HCT116 (cell line): ENCODE results near the gene SHISAL1.

Source experiments
- CEBPB ChIP-seq: IDR thresholded peaks from 2 replicates; pipeline ENCODE4 v1.6.1; 2012; ENCODE audit warnings: low read depth
- CTCF ChIP-seq, 3 experiments: fragments of 200-600 bp in 1 of 3; sonication (generic) in 1 of 3; IDR thresholded peaks in 2 of 3; conservative IDR thresholded peaks in 1 of 3; 2 replicates each; pipeline ENCODE4 v1.5.1; 2012 to 2017; ENCODE audit warnings: low read depth in 2 of 3, low read length in 2 of 3, antibody characterized with exemption in 1 of 3, borderline replicate concordance in 1 of 3, control low read depth in 1 of 3, mild to moderate bottlenecking in 1 of 3, mixed read lengths in 1 of 3, mixed run types in 1 of 3, moderate library complexity in 1 of 3; ENCODE audit not compliant: insufficient read depth in 1 of 3
- MAX ChIP-seq: IDR thresholded peaks from 2 replicates; pipeline ENCODE4 v1.6.1; 2012
- POLR2A ChIP-seq: IDR thresholded peaks from 2 replicates; pipeline ENCODE4 v1.7.0; 2011; ENCODE audit warnings: borderline replicate concordance; ENCODE audit not compliant: insufficient read depth, insufficient read length; ENCODE audit errors: extremely low read depth
- SRF ChIP-seq: IDR thresholded peaks from 2 replicates; pipeline ENCODE4 v1.6.1; 2012; ENCODE audit warnings: low read depth
- YY1 ChIP-seq: IDR thresholded peaks from 2 replicates; pipeline ENCODE4 v1.6.1; 2011; ENCODE audit warnings: low read length, low read depth, moderate library complexity, mild to moderate bottlenecking; ENCODE audit not compliant: insufficient replicate concordance; ENCODE audit errors: extremely low read depth
- ZNF274 ChIP-seq: fragments of 200-500 bp; sonication (Bioruptor generic); IDR thresholded peaks from 2 replicates; pipeline ENCODE4 v1.6.1; 2014; ENCODE audit warnings: mild to moderate bottlenecking, low read depth, low read length, inconsistent platforms

- no peak for TF ChIP-seq SRF
- TF ChIP-seq MAX = no peak
- no peak for TF ChIP-seq ZNF274
- TF ChIP-seq POLR2A = no peak
- no peak for TF ChIP-seq CTCF (IDR thresholded peaks at IDR 0.05 in 2 of 3, conservative IDR thresholded peaks at IDR 0.05 in 1 of 3; ENCODE audit: borderline replicate concordance in 1 of 3, insufficient read depth in 1 of 3, low read depth in 2 of 3, low read length in 2 of 3)
- TF ChIP-seq YY1 = no peak
- TF ChIP-seq CEBPB = no peak
Measured at GRCh38 chr22:44336962-44337677, 24.4 kb upstream of the SHISAL1 start.
